Peyer's patch (tissue), 4 donors: ENCODE results near the gene SNED1. TPM values are rescaled to one million over a fixed set of nuclear protein-coding genes. Genes with fewer than 3 reads are reported as not detected.

Experiments
- DNase-seq, 3 donors: peaks; one replicate each; pipeline ENCODE4 v3.0.0-alpha.2; 2017 to 2019
- H3K27ac ChIP-seq, 4 donors: fragments of 200-600 bp; sonication (generic); one replicate each; pipeline ENCODE4 v1.5.1; 2016 to 2019
- H3K27me3 ChIP-seq, 2 donors: fragments of 200-600 bp; sonication (generic); one replicate each; pipeline ENCODE4 v1.5.1; 2019
- H3K36me3 ChIP-seq, 3 donors: fragments of 200-600 bp; sonication (generic); one replicate each; pipeline ENCODE4 v1.5.1; 2016 to 2019
- H3K4me1 ChIP-seq, 4 donors: fragments of 200-600 bp; sonication (generic); one replicate each; pipeline ENCODE4 v1.5.1; 2016 to 2019
- H3K4me3 ChIP-seq, 4 donors: fragments of 200-600 bp; sonication (generic); 1 replicate in 3 of 4; 2 replicates in 1 of 4; pipeline ENCODE4 v1.5.1; 2016 to 2019; ENCODE audit warnings: mild to moderate bottlenecking in 1 of 4
- H3K9me3 ChIP-seq, 4 donors: fragments of 200-600 bp; sonication (generic); one replicate each; pipeline ENCODE4 v1.5.1; 2016 to 2019; ENCODE audit warnings: mild to moderate bottlenecking in 1 of 4
- CTCF ChIP-seq, 6 experiments: fragments of 450-650 bp in 4 of 6; fragments of 200-600 bp in 2 of 6; sonication (generic) in 1 of 6; IDR thresholded peaks; one replicate each; pipeline ENCODE4 v1.5.1; 2017 to 2019; ENCODE audit warnings: antibody characterized with exemption in 6 of 6, mild to moderate bottlenecking in 3 of 6, moderate library complexity in 1 of 6
- POLR2A ChIP-seq, 2 donors: fragments of 450-650 bp; IDR thresholded peaks; one replicate each; pipeline ENCODE4 v1.5.1; 2017; ENCODE audit warnings: antibody characterized with exemption in 2 of 2, mild to moderate bottlenecking in 2 of 2, moderate library complexity in 2 of 2
- total RNA-seq, 4 donors: library from RNA; depleted of rRNA; stranded (reverse); fragments of >200 nt; gene quantifications; one replicate each; pipeline ENCODE4 v1.1.0, GENCODE V29; 2016

The SNED1 gene
- total RNA-seq, 4 donors from 2014 or later: 6.8 to 83.3 (median 25.2) TPM

GRCh38 chr2:241002275-241003046 lies 4.0 kb downstream of the SNED1 start:
- Histone ChIP-seq H3K4me3 (no peak overlapping the region), H3K9me3 (peaks cover 0 to 12% (median 5%) of the 10 kb centered on the region in 4 donors), H3K36me3 (no peaks in the 10 kb centered on the region), H3K4me1 (no peaks in the 10 kb centered on the region), H3K27me3 (no peaks in the 10 kb centered on the region), H3K27ac (no peak overlapping the region)
- peak in 2 of 3 donors; percentile 9 to 37 for DNase-seq
- TF ChIP-seq CTCF (IDR thresholded peaks at IDR 0.05): no peak
- no peak for TF ChIP-seq POLR2A (IDR thresholded peaks at IDR 0.05)

DNA sequence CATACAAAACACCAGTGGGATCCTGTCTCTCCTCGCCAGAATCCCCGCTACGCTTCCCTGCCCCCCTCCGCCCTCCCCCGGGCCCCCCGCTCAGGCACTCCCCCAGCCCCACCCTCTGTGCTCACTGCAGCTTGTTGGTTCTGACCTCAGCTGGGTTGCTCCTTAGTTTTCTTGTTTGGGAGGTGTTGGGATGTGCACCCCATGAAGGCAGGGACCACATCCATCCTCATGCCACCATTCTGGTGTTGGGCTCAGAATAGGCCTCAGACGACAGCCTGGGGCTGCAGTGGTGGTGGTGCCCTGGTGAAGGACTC lies 4.6 kb downstream of the SNED1 start:
- DNase-seq: no peak
- Histone ChIP-seq H3K4me3 (no peak overlapping the region), H3K27me3 (no peaks in the 10 kb centered on the region), H3K36me3 (no peaks in the 10 kb centered on the region), H3K9me3 (peaks cover 0 to 12% (median 5%) of the 10 kb centered on the region in 4 donors), H3K4me1 (no peaks in the 10 kb centered on the region), H3K27ac (no peak overlapping the region)
- no peak for TF ChIP-seq CTCF (IDR thresholded peaks at IDR 0.05)
- TF ChIP-seq POLR2A (IDR thresholded peaks at IDR 0.05): no peak

GRCh38 chr2:241003369-241003768 lies 5.0 kb downstream of the SNED1 start:
- TF ChIP-seq CTCF (IDR thresholded peaks at IDR 0.05) (no peak), POLR2A (IDR thresholded peaks at IDR 0.05) (no peak)
- Histone ChIP-seq H3K9me3 (peaks cover 0 to 12% (median 5%) of the 10 kb centered on the region in 4 donors), H3K36me3 (no peaks in the 10 kb centered on the region), H3K4me3 (no peak overlapping the region), H3K4me1 (no peaks in the 10 kb centered on the region), H3K27ac (no peak overlapping the region), H3K27me3 (no peaks in the 10 kb centered on the region)
- DNase-seq: peak in 1 of 3 donors; percentile 4

- H3K4me1 ChIP-seq: peaks cover 0 to 2% (median 0%) of the 10 kb centered on the region in 4 donors
- no peaks in the 10 kb centered on the region for H3K27me3 ChIP-seq
- H3K36me3 ChIP-seq: no peaks in the 10 kb centered on the region
- H3K4me3 ChIP-seq: no peak overlapping the region
- H3K9me3 ChIP-seq: peaks cover 0 to 12% (median 5%) of the 10 kb centered on the region in 4 donors
- no peak for TF ChIP-seq CTCF (IDR thresholded peaks at IDR 0.05)
- TF ChIP-seq POLR2A (IDR thresholded peaks at IDR 0.05): no peak
- DNase-seq: peak in 1 of 3 donors; percentile 3
- no peak overlapping the region for H3K27ac ChIP-seq
Measured at GRCh38 chr2:241003830-241004564, 5.6 kb downstream of the SNED1 start.

- no peak overlapping the region for H3K27ac ChIP-seq
- no peaks in the 10 kb centered on the region for H3K27me3 ChIP-seq
- no peaks in the 10 kb centered on the region for H3K36me3 ChIP-seq
Measured at GRCh38 chr2:241005569-241005968, 7.2 kb downstream of the SNED1 start.

More at GRCh38 chr2:241005569-241005968, 7.2 kb downstream of the SNED1 start:
- no peak for DNase-seq
- Histone ChIP-seq H3K4me3 (no peak overlapping the region), H3K4me1 (peaks cover 0 to 17% (median 0%) of the 10 kb centered on the region in 4 donors), H3K9me3 (peaks cover 0 to 12% (median 5%) of the 10 kb centered on the region in 4 donors)
- TF ChIP-seq CTCF (IDR thresholded peaks at IDR 0.05) (no peak), POLR2A (IDR thresholded peaks at IDR 0.05) (no peak)
